ENCODE data around the gene KCTD13. TPM values are rescaled to one million over a fixed set of nuclear protein-coding genes. Genes with fewer than 3 reads are reported as not detected.

The KCTD13 gene
- total and polyA plus RNA-seq, 2 of the 8 experiments (the other 6 are each of a cell fraction or from before 2014, with no cell fraction given), result 9.2 to 10.8 TPM

DNA sequence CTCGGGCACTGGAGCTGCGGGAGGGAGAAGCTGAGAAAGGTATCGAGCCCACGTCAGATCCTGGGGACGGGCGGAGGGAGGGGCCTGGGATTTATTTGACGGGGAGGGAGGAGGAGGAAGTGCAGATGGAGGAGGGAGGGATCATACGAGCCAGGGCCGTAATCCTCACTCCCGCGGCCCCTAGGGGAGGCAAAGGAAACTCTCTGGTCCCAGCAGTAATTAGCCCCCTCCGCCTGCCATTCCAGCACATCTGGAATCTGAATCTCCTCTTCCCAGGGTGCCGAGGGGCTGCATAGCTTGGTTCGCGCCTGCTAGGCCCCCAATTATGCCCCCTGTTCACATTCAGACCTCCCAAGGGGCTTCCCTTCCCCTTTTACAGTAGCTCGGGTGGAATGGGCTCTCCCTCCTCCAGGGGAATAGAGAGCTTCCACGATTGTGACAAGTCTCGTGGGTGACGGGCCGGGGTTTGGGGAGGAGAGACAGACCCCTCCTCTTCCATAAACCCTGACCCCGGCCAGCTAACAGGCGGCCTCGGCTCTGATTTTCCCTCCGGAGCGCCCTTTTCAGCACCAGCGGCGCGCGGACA is 26.4 kb downstream of the KCTD13 start, which contains the start of gene SEZ6L2 (continued):
- TF ChIP-seq CHD2 (IDR thresholded peaks at IDR 0.05; ENCODE audit: low read length), result no peak
- no peak for TF ChIP-seq USF2 (IDR thresholded peaks at IDR 0.05; ENCODE audit: low read length)
- no peak for TF ChIP-seq YY1 (IDR thresholded peaks at IDR 0.05; ENCODE audit: low read depth, low read length)
- no peak for TF ChIP-seq GABPA (IDR thresholded peaks at IDR 0.05; ENCODE audit: borderline replicate concordance, insufficient read depth, low read length)
- TF ChIP-seq SP4 (IDR thresholded peaks at IDR 0.05; ENCODE audit: low read length), result no peak; the same call in 1 of the 2 replicates
- TF ChIP-seq KDM5A (IDR thresholded peaks at IDR 0.05; ENCODE audit: low read length), result no peak
- TF ChIP-seq TBP (IDR thresholded peaks at IDR 0.05; ENCODE audit: low read depth, low read length), result no peak
- TF ChIP-seq POU5F1 (IDR thresholded peaks at IDR 0.05; ENCODE audit: low read depth, low read length), result no peak
- TF ChIP-seq RBBP5 (IDR thresholded peaks at IDR 0.05; ENCODE audit: borderline replicate concordance, low read depth, low read length), result no peak
- TF ChIP-seq TCF12 (IDR thresholded peaks at IDR 0.05; ENCODE audit: low read depth, low read length), result no peak
- peak; percentile 97 to 98; a peak in 3 of 4 replicates for TF ChIP-seq SIN3A (conservative IDR thresholded peaks at IDR 0.05 in 1 of 2, IDR thresholded peaks at IDR 0.05 in 1 of 2; ENCODE audit: low read depth in 1 of 2, low read length in 2 of 2)
- TF ChIP-seq ZNF274 (IDR thresholded peaks at IDR 0.05; ENCODE audit: borderline replicate concordance, extremely low read depth, low read length), result no peak
- TF ChIP-seq EZH2 (IDR thresholded peaks at IDR 0.05; ENCODE audit: low read depth, low read length, severe bottlenecking), result no peak
- 0 out of 3 replicates have a peak, but pooled peaks of 1 of the 2 experiments have one; percentile 5 for TF ChIP-seq POLR2A (IDR thresholded peaks at IDR 0.05; ENCODE audit: control extremely low read depth in 1 of 2, low read depth in 2 of 2, low read length in 2 of 2)
- TF ChIP-seq NANOG (IDR thresholded peaks at IDR 0.05; ENCODE audit: insufficient read depth, low read depth, low read length, poor library complexity, severe bottlenecking), result no peak
- TF ChIP-seq PHF8 (conservative IDR thresholded peaks at IDR 0.05; ENCODE audit: low read depth, low read length), result no peak
- peak; percentile 85 for TF ChIP-seq CREB1 (IDR thresholded peaks at IDR 0.05)
- TF ChIP-seq E2F6 (IDR thresholded peaks at IDR 0.05), result no peak
- TF ChIP-seq EP300 (IDR thresholded peaks at IDR 0.05; ENCODE audit: borderline replicate concordance in 1 of 2, low read depth in 2 of 2, low read length in 2 of 2), result no peak
- TF ChIP-seq TAF1 (IDR thresholded peaks at IDR 0.05; ENCODE audit: low read depth, low read length), result no peak
- no peak for TF ChIP-seq CBX5 (IDR thresholded peaks at IDR 0.05; ENCODE audit: low read depth, low read length)
- no peak for TF ChIP-seq BACH1 (IDR thresholded peaks at IDR 0.05; ENCODE audit: low read length)
- TF ChIP-seq SP2 (IDR thresholded peaks at IDR 0.05; ENCODE audit: low read length), result no peak
- TF ChIP-seq RAD21 (IDR thresholded peaks at IDR 0.05 in 1 of 2, conservative IDR thresholded peaks at IDR 0.05 in 1 of 2; ENCODE audit: low read depth in 2 of 2, low read length in 2 of 2), result no peak; a peak in 2 of 4 replicates

Measured in H1 (cell line).